GM12878 (cell line): ENCODE data around the gene LIMS2.

ENCODE experiments used
- CTCF ChIP-seq, 3 experiments: IDR thresholded peaks in 2 of 3; conservative IDR thresholded peaks in 1 of 3; 2 replicates each; pipeline ENCODE4 v1.5.1; 2011; ENCODE audit warnings: low read depth in 3 of 3, low read length in 3 of 3, mild to moderate bottlenecking in 3 of 3, control low read depth in 2 of 3, moderate library complexity in 2 of 3, inconsistent platforms in 1 of 3, mixed read lengths in 1 of 3; ENCODE audit not compliant: control insufficient read depth in 2 of 3, insufficient read depth in 1 of 3; ENCODE audit errors: extremely low read depth in 1 of 3
- EZH2 ChIP-seq: IDR thresholded peaks from 2 replicates; pipeline ENCODE4 v1.6.1; 2012; ENCODE audit warnings: low read depth, mild to moderate bottlenecking, control low read depth, inconsistent platforms, low read length, borderline replicate concordance; ENCODE audit not compliant: control insufficient read depth
- FOS ChIP-seq: IDR thresholded peaks from 3 replicates; pipeline ENCODE4 v1.6.1; 2011; ENCODE audit warnings: borderline replicate concordance; ENCODE audit not compliant: insufficient read length; ENCODE audit errors: extremely low read depth

GRCh38 chr2:127695491-127696472 lies 20.5 kb upstream of the LIMS2 start:
- TF ChIP-seq EZH2 (no peak), CTCF (IDR thresholded peaks at IDR 0.05 in 2 of 3, conservative IDR thresholded peaks at IDR 0.05 in 1 of 3; ENCODE audit: control insufficient read depth in 2 of 3, extremely low read depth in 1 of 3, insufficient read depth in 1 of 3, low read depth in 3 of 3, low read length in 3 of 3) (no peak), FOS (no peak)
